Fibroblast of the conjunctiva (primary cell): ENCODE measurements around the gene RGSL1.

ENCODE experiments used
- DNase-seq: peaks from one replicate; pipeline ENCODE4 v3.0.0-alpha.2; 2010; ENCODE audit warnings: low read depth

The RGSL1 gene

GRCh38 chr1:182588500-182589396 lies 138.8 kb downstream of the RGSL1 start, which contains the start of gene RNASEL:
RNASEL (minus strand) TSS chr1:182589256; CDS start chr1:182586806, 2,450 bp downstream.
- peak; percentile 33 for DNase-seq

- DNase-seq, result no peak
These were observed 139.6 kb downstream of the RGSL1 start for GRCh38 chr1:182589520-182589919.

- no peak for DNase-seq
These were observed 140.0 kb downstream of the RGSL1 start for GRCh38 chr1:182589931-182590330.

- peak; percentile 49 for DNase-seq
These were observed 145.8 kb downstream of the RGSL1 start for GRCh38 chr1:182595641-182596240.

- no peak for DNase-seq
These were observed 147.0 kb downstream of the RGSL1 start for GRCh38 chr1:182596934-182597333.

- no peak for DNase-seq
These were observed 148.3 kb downstream of the RGSL1 start for GRCh38 chr1:182598296-182598695.

- DNase-seq, result no peak
These were observed 149.4 kb downstream of the RGSL1 start for GRCh38 chr1:182599339-182599738.

GRCh38 chr1:182600036-182600713 lies 150.2 kb downstream of the RGSL1 start:
- DNase-seq, result no peak

- no peak for DNase-seq
These were observed 150.9 kb downstream of the RGSL1 start for GRCh38 chr1:182600745-182601415.

- DNase-seq, result peak; percentile 75
These were observed 151.5 kb downstream of the RGSL1 start for GRCh38 chr1:182601416-182601786.

- no peak for DNase-seq
These were observed 152.0 kb downstream of the RGSL1 start for GRCh38 chr1:182601913-182602312.

GRCh38 chr1:182602935-182603645 lies 153.1 kb downstream of the RGSL1 start:
- no peak for DNase-seq

GRCh38 chr1:182603646-182604174 lies 153.8 kb downstream of the RGSL1 start:
- DNase-seq, result no peak

- DNase-seq, result peak; percentile 72
These were observed 154.5 kb downstream of the RGSL1 start, which contains the start of gene RGS16 for GRCh38 chr1:182604175-182605164. RGS16 (minus strand) TSS chr1:182604389; CDS start chr1:182604259, 130 bp downstream.

- DNase-seq, result no peak
These were observed 157.6 kb downstream of the RGSL1 start for GRCh38 chr1:182607566-182607965.

GRCh38 chr1:182608236-182608635 lies 158.3 kb downstream of the RGSL1 start:
- DNase-seq, result no peak

- no peak for DNase-seq
These were observed 159.1 kb downstream of the RGSL1 start for GRCh38 chr1:182608845-182609610.
